ENCODE data around the gene DIAPH1.

DIAPH1 gene

DNA sequence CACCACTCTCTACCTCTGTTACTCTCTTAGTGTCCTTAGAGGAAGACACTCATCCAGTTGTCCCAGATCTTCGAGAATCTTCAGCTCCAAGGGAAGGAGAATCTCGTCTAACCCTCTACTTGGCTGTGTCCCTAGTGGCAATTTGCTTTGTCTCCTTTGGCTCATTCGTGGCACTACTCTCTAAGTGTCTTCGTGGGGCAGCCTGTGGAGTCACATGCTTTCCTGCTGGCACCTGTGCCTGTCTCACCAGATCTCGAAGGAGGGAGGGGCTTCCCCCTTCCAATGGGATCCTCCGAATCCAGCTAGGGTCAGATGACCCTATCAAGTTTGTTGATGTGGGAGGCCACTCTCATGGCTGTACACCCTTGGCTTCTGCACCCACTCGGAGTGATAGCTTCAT is 131.7 kb downstream of the DIAPH1 start (continued):
- TF ChIP-seq, protein P1, sequence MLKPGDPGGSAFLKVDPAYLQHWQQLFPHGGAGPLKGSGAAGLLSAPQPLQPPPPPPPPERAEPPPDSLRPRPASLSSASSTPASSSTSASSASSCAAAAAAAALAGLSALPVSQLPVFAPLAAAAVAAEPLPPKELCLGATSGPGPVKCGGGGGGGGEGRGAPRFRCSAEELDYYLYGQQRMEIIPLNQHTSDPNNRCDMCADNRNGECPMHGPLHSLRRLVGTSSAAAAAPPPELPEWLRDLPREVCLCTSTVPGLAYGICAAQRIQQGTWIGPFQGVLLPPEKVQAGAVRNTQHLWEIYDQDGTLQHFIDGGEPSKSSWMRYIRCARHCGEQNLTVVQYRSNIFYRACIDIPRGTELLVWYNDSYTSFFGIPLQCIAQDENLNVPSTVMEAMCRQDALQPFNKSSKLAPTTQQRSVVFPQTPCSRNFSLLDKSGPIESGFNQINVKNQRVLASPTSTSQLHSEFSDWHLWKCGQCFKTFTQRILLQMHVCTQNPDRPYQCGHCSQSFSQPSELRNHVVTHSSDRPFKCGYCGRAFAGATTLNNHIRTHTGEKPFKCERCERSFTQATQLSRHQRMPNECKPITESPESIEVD (tag by site-specific recombination; IDR thresholded peaks at IDR 0.05), result no peak
- TF ChIP-seq ZNF501 (tag by site-specific recombination; IDR thresholded peaks at IDR 0.05) (no peak), MYNN (tag by site-specific recombination; IDR thresholded peaks at IDR 0.05; ENCODE audit: borderline replicate concordance) (no peak), ZNF274 (IDR thresholded peaks at IDR 0.05; ENCODE audit: low read length) (no peak), ZNF274 (tag by site-specific recombination; IDR thresholded peaks at IDR 0.05; ENCODE audit: borderline replicate concordance) (no peak), ZNF768 (tag by site-specific recombination; IDR thresholded peaks at IDR 0.05) (no peak)
- TF ChIP-seq, protein P2, sequence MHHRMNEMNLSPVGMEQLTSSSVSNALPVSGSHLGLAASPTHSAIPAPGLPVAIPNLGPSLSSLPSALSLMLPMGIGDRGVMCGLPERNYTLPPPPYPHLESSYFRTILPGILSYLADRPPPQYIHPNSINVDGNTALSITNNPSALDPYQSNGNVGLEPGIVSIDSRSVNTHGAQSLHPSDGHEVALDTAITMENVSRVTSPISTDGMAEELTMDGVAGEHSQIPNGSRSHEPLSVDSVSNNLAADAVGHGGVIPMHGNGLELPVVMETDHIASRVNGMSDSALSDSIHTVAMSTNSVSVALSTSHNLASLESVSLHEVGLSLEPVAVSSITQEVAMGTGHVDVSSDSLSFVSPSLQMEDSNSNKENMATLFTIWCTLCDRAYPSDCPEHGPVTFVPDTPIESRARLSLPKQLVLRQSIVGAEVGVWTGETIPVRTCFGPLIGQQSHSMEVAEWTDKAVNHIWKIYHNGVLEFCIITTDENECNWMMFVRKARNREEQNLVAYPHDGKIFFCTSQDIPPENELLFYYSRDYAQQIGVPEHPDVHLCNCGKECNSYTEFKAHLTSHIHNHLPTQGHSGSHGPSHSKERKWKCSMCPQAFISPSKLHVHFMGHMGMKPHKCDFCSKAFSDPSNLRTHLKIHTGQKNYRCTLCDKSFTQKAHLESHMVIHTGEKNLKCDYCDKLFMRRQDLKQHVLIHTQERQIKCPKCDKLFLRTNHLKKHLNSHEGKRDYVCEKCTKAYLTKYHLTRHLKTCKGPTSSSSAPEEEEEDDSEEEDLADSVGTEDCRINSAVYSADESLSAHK (tag by site-specific recombination; IDR thresholded peaks at IDR 0.05), result no peak
- TF ChIP-seq, protein P3, sequence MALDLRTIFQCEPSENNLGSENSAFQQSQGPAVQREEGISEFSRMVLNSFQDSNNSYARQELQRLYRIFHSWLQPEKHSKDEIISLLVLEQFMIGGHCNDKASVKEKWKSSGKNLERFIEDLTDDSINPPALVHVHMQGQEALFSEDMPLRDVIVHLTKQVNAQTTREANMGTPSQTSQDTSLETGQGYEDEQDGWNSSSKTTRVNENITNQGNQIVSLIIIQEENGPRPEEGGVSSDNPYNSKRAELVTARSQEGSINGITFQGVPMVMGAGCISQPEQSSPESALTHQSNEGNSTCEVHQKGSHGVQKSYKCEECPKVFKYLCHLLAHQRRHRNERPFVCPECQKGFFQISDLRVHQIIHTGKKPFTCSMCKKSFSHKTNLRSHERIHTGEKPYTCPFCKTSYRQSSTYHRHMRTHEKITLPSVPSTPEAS (tag by site-specific recombination; IDR thresholded peaks at IDR 0.05), result no peak
- TF ChIP-seq, protein P4, sequence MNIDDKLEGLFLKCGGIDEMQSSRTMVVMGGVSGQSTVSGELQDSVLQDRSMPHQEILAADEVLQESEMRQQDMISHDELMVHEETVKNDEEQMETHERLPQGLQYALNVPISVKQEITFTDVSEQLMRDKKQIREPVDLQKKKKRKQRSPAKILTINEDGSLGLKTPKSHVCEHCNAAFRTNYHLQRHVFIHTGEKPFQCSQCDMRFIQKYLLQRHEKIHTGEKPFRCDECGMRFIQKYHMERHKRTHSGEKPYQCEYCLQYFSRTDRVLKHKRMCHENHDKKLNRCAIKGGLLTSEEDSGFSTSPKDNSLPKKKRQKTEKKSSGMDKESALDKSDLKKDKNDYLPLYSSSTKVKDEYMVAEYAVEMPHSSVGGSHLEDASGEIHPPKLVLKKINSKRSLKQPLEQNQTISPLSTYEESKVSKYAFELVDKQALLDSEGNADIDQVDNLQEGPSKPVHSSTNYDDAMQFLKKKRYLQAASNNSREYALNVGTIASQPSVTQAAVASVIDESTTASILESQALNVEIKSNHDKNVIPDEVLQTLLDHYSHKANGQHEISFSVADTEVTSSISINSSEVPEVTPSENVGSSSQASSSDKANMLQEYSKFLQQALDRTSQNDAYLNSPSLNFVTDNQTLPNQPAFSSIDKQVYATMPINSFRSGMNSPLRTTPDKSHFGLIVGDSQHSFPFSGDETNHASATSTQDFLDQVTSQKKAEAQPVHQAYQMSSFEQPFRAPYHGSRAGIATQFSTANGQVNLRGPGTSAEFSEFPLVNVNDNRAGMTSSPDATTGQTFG (tag by site-specific recombination; IDR thresholded peaks at IDR 0.05; ENCODE audit: borderline replicate concordance), result no peak

DNA sequence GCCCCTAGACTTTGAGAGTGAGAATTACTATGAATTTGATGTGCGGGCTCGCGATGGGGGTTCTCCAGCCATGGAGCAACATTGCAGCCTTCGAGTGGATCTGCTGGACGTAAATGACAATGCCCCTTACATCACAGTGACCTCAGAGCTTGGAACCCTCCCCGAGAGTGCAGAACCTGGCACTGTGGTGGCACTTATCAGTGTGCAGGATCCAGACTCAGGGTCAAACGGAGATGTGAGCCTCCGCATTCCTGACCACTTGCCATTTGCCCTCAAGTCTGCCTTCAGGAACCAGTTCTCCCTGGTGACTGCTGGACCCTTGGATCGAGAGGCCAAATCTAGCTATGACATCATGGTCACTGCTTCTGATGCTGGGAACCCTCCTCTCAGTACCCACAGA is 132.7 kb downstream of the DIAPH1 start:
- TF ChIP-seq ZNF626 (tag by site-specific recombination; IDR thresholded peaks at IDR 0.05) (no peak), ZNF658 (tag by site-specific recombination; IDR thresholded peaks at IDR 0.05) (no peak), ZNF10 (tag by site-specific recombination; IDR thresholded peaks at IDR 0.05) (no peak)
- TF ChIP-seq, protein P5, sequence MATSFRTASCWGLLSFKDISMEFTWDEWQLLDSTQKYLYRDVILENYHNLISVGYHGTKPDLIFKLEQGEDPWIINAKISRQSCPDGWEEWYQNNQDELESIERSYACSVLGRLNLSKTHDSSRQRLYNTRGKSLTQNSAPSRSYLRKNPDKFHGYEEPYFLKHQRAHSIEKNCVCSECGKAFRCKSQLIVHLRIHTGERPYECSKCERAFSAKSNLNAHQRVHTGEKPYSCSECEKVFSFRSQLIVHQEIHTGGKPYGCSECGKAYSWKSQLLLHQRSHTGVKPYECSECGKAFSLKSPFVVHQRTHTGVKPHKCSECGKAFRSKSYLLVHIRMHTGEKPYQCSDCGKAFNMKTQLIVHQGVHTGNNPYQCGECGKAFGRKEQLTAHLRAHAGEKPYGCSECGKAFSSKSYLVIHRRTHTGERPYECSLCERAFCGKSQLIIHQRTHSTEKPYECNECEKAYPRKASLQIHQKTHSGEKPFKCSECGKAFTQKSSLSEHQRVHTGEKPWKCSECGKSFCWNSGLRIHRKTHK (tag by site-specific recombination; IDR thresholded peaks at IDR 0.05), result no peak
- ChIA-PET POLR2A (interaction anchor here (1.0 to 1.2 kb wide), 2 partner anchors 10 to 89 kb away, joined by 3 to 11 read pairs; partner anchors contain the start of genes PCDHGB5 and PCDHGC3), CTCF (interaction anchor here (0.5 to 6.7 kb wide), 9 partner anchors 13 to 255 kb away, joined by 3 to 47 read pairs (median 4); partner anchors contain the start of genes PCDHGA11 and PCDHGA12)
- Histone ChIP-seq H3K4me1 (ENCODE audit: control insufficient read depth, insufficient read depth, low read length) (peaks cover 9% of the 10 kb centered on the region), H3K36me3 (ENCODE audit: control insufficient read depth in 2 of 2, insufficient read depth in 1 of 2, low read length in 2 of 2) (no peaks in the 10 kb centered on the region), H3K9me3 (ENCODE audit: control insufficient read depth, insufficient read depth, low read depth, low read length) (no peaks in the 10 kb centered on the region), H3K4me3 (ENCODE audit: low read depth, low read length) (no peak overlapping the region), H3K27ac (ENCODE audit: extremely low read depth, low read depth, low read length) (no peak overlapping the region)
